Neural progenitor cell (in vitro differentiated cells): ENCODE data around the gene CCDC158.

ENCODE experiments used
- CTCF ChIP-seq: fragments of 200-600 bp; sonication (generic); IDR thresholded peaks from 2 replicates; pipeline ENCODE4 v1.5.1; 2017; ENCODE audit warnings: antibody characterized with exemption, mild to moderate bottlenecking
- EZH2 ChIP-seq: fragments of 200-600 bp; sonication (generic); IDR thresholded peaks from 2 replicates; pipeline ENCODE4 v1.6.1; 2017; ENCODE audit warnings: antibody characterized with exemption, mild to moderate bottlenecking, moderate library complexity

GRCh38 chr4:76309939-76310550, 110.9 kb downstream of the CCDC158 start:
- no peak for TF ChIP-seq CTCF
- no peak for TF ChIP-seq EZH2
